Measurements from ENCODE around the gene IFNLR1. TPM values are rescaled to one million over a fixed set of nuclear protein-coding genes. Genes with fewer than 3 reads are reported as not detected.

The IFNLR1 gene
- total and polyA plus RNA-seq, 9 of the 15 experiments (the other 6 are each of a cell fraction or from before 2014, with no cell fraction given): not detected

DNA sequence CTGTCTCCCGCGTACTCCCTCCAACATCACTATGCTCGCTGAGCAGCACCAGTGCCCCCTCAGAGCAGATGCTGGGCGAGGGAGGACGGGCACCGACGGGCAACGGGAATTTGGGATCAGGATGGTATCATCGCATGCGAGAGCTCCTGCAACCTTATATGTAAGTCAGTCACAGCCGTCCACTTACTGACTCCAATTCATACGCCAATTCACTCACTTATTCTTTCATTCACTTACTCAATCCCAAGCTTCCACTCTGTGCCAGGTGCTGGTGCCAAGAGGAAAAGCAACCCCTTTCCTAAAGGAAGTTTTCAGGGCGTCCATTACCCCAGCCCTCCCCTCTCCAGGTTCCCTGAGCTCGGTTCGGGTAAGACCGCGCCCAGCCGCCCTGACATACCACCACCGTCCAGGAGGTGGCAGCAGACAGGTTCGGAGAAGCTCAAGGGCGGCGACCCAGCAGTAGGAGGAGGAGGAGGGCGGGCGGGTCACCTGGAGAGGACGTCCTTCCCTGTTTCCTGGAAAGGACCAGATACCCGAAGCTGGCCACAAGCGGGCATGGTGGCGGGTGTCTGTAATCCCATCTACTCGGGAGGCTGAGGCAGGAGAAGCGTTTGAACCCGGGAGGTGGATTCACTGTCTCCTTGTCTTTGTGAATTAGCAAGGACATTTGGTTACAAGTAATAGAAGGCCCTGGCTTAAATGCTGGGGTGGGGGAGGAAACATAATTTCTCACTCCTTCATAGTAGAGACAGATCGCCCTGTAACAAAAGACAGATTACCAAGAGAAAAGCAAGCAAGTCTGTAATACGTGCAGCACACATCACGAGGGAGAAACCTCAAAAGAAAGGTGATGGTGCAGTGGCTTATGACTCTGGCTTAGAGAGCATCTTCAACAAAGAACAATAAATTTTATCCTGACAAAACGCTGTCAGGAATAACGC is 36.6 kb downstream of the IFNLR1 start:
- 3% methylated on average over 36 of the region's 36 CpGs for WGBS (ENCODE audit: insufficient coverage, low coverage, missing lambda C conversion rate)
- TF ChIP-seq FOS (IDR thresholded peaks at IDR 0.05; ENCODE audit: extremely low read depth, insufficient read length): no peak
- TF ChIP-seq, protein P1, sequence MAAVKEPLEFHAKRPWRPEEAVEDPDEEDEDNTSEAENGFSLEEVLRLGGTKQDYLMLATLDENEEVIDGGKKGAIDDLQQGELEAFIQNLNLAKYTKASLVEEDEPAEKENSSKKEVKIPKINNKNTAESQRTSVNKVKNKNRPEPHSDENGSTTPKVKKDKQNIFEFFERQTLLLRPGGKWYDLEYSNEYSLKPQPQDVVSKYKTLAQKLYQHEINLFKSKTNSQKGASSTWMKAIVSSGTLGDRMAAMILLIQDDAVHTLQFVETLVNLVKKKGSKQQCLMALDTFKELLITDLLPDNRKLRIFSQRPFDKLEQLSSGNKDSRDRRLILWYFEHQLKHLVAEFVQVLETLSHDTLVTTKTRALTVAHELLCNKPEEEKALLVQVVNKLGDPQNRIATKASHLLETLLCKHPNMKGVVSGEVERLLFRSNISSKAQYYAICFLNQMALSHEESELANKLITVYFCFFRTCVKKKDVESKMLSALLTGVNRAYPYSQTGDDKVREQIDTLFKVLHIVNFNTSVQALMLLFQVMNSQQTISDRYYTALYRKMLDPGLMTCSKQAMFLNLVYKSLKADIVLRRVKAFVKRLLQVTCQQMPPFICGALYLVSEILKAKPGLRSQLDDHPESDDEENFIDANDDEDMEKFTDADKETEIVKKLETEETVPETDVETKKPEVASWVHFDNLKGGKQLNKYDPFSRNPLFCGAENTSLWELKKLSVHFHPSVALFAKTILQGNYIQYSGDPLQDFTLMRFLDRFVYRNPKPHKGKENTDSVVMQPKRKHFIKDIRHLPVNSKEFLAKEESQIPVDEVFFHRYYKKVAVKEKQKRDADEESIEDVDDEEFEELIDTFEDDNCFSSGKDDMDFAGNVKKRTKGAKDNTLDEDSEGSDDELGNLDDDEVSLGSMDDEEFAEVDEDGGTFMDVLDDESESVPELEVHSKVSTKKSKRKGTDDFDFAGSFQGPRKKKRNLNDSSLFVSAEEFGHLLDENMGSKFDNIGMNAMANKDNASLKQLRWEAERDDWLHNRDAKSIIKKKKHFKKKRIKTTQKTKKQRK (IDR thresholded peaks at IDR 0.05; ENCODE audit: borderline replicate concordance, low read depth, low read length): no peak
- TF ChIP-seq CBX3 (IDR thresholded peaks at IDR 0.05; ENCODE audit: borderline replicate concordance in 1 of 2, low read length in 2 of 2): no peak
- no peak for TF ChIP-seq POLR2B (IDR thresholded peaks at IDR 0.05; ENCODE audit: low read depth, partially characterized antibody)
- no peak for TF ChIP-seq KLF6 (CRISPR knock-in tag; IDR thresholded peaks at IDR 0.05; ENCODE audit: borderline replicate concordance)
- TF ChIP-seq RBM17 (IDR thresholded peaks at IDR 0.05; ENCODE audit: borderline replicate concordance, low read depth, low read length): no peak
- no peak for TF ChIP-seq SMARCC2 (IDR thresholded peaks at IDR 0.05; ENCODE audit: low read depth)
- no peak for TF ChIP-seq THRAP3 (IDR thresholded peaks at IDR 0.05; ENCODE audit: borderline replicate concordance)
- no peak for TF ChIP-seq AFF1 (IDR thresholded peaks at IDR 0.05; ENCODE audit: low read depth in 1 of 2, partially characterized antibody in 2 of 2)
- TF ChIP-seq YY1 (IDR thresholded peaks at IDR 0.05; ENCODE audit: borderline replicate concordance in 1 of 3, control insufficient read depth in 1 of 3, extremely low read depth in 1 of 3, insufficient read depth in 3 of 3, insufficient read length in 1 of 3, insufficient replicate concordance in 2 of 3, low read depth in 1 of 3, low read length in 2 of 3): no peak

More for the DNA sequence above, 36.6 kb downstream of the IFNLR1 start:
- FAIRE-seq (peak; percentile 94), DNase-seq (ENCODE audit: extremely low read depth in 1 of 4, low spot score in 3 of 4) (peak; percentile 88 to 94 (median 92)), ATAC-seq (peak; percentile 99)
- in situ Hi-C loops (cut with MboI): no loop called here
- Histone ChIP-seq H3K9me3 (replicated peaks; ENCODE audit: control insufficient read depth, insufficient read depth, low read depth, low read length) (no peaks in the 10 kb centered on the region), H2AFZ (ENCODE audit: low read depth, low read length) (peak overlapping the region; percentile 53), H3K4me1 (replicated peaks in 1 of 2; ENCODE audit: control insufficient read depth in 2 of 2, insufficient read depth in 2 of 2, low read length in 2 of 2) (peaks cover 7 to 9% of the 10 kb centered on the region in 2 experiments; a peak in 3 of 5 replicates), H3K27me3 (ENCODE audit: control insufficient read depth in 2 of 2, insufficient read depth in 2 of 2, low read length in 2 of 2) (peaks cover 34 to 56% of the 10 kb centered on the region in 2 experiments), H4K20me1 (replicated peaks; ENCODE audit: control insufficient read depth, insufficient read depth, low read length) (0 out of 2 replicates have a peak, but pooled peaks cover 9% of the 10 kb centered on the region), H3K9ac (ENCODE audit: insufficient read depth in 1 of 2, low read depth in 2 of 2, low read length in 2 of 2) (peak overlapping the region in 1 of 2 experiments; percentile 72; a peak in 1 of 4 replicates), H3K27ac (ENCODE audit: extremely low read depth, low read depth, low read length) (no peak overlapping the region; the same call in 2 of the 3 replicates), H3K9me1 (ENCODE audit: control insufficient read depth, insufficient read depth, low read length) (no peaks in the 10 kb centered on the region), H3K36me3 (ENCODE audit: control insufficient read depth, insufficient read depth, low read length) (no peaks in the 10 kb centered on the region), H3K79me2 (ENCODE audit: control insufficient read depth, insufficient read depth, low read length) (no peaks in the 10 kb centered on the region), H3K4me3 (no peak overlapping the region; the same call in 1 of the 2 replicates), H3K4me2 (ENCODE audit: insufficient read depth, low read length) (peak overlapping the region; percentile 75)
- ChIA-PET CTCF (ENCODE audit: low intra/inter-chr PET ratio) (interaction anchor here (0.6 to 2.3 kb wide), 2 partner anchors 241 to 560 kb away, joined by 7 to 10 read pairs; no protein-coding TSS in a partner anchor), POLR2A (interaction anchor here (0.6 to 1.1 kb wide), 10 partner anchors 9 to 459 kb away, joined by 3 to 5 read pairs (median 3); partner anchors contain the start of gene RPL11)
- intact Hi-C loops (cut with micrococcal nuclease): loop anchor here (5.0 kb wide), 1 partner anchor 47 kb away; no protein-coding TSS in a partner anchor
- no TSS peak for BruUV-seq (replicated peaks)

All from K562 (cell line).